ENCODE data around the gene NREP.

GRCh38 chr5:111738118-111738517, 18.9 kb downstream of the NREP start:
- TF ChIP-seq POLR2AphosphoS5 (IDR thresholded peaks at IDR 0.05) (no peak), CTCF (IDR thresholded peaks at IDR 0.05) (no peak)

Measured in breast epithelium (tissue), 3 donors.